Testis (tissue), 3 donors: Measurements from ENCODE around the gene FAM136A. TPM values are rescaled to one million over a fixed set of nuclear protein-coding genes. Genes with fewer than 3 reads are reported as not detected.
A peak's percentile ranks its signal among the peaks of the same experiment; 100 is the strongest.

Experiments used
- DNase-seq: peaks from one replicate; pipeline ENCODE4 v3.0.0-alpha.2; 2019
- H3K27ac ChIP-seq, 2 donors: fragments of 200-600 bp; sonication (generic); one replicate each; pipeline ENCODE4 v1.5.1; 2019
- H3K27me3 ChIP-seq: fragments of 200-600 bp; sonication (generic); one replicate; pipeline ENCODE4 v1.5.1; 2019
- H3K36me3 ChIP-seq: fragments of 200-600 bp; sonication (generic); one replicate; pipeline ENCODE4 v1.5.1; 2017; ENCODE audit warnings: low read depth; ENCODE audit errors: missing control alignments
- H3K4me1 ChIP-seq: fragments of 200-600 bp; sonication (generic); one replicate; pipeline ENCODE4 v1.5.1; 2019
- H3K4me3 ChIP-seq, 2 donors: fragments of 200-600 bp; sonication (generic); one replicate each; pipeline ENCODE4 v1.5.1; 2017 to 2019
- H3K9me3 ChIP-seq: fragments of 200-600 bp; sonication (generic); one replicate; pipeline ENCODE4 v1.5.1; 2017
- POLR2A ChIP-seq: fragments of 450-650 bp; IDR thresholded peaks from one replicate; pipeline ENCODE4 v1.6.1; 2017; ENCODE audit warnings: antibody characterized with exemption, mild to moderate bottlenecking, moderate library complexity
- whole genome bisulfite sequencing, 2 donors: methylation state at CpG; one replicate each; pipeline ENCODE4 v1.1.5; 2018; 5-methylcytosine and 5-hydroxymethylcytosine counted together
- intact Hi-C: fragments of 100-400 bp; cut with DNase I; formaldehyde crosslinking; loops from one replicate; pipeline ENCODE4 v1.15.1; 2023; ENCODE audit warnings: low total_unique reads
- polyA plus RNA-seq: library from polyadenylated mRNA; stranded (reverse); fragments of 350-450 nt; fragmentation: Illumina TruSeq; extraction: RNeasy Lipid Tissue Mini Kit (QIAGEN cat#74804); gene quantifications from one replicate; pipeline ENCODE4 v1.2.3, GENCODE V29; 2014; ENCODE audit warnings: low read depth, low replicate concordance; ENCODE audit not compliant: insufficient read depth
- total RNA-seq, 2 donors: library from RNA; depleted of rRNA; stranded (reverse); fragments of >200 nt; gene quantifications; one replicate each; pipeline ENCODE4 v1.2.3, GENCODE V29; 2016
- TF ChIP-seq, protein P1 (sequence below), 3 experiments: fragments of 450-650 bp in 2 of 3; fragments of 200-600 bp in 1 of 3; sonication (generic) in 1 of 3; IDR thresholded peaks; one replicate each; pipeline ENCODE4 v1.5.1; 2016 to 2019; ENCODE audit warnings: antibody characterized with exemption in 3 of 3, mild to moderate bottlenecking in 2 of 3, moderate library complexity in 1 of 3

FAM136A gene
- total and polyA plus RNA-seq, 3 donors from 2014 or later = 19.8 to 25.3 (median 24.8) TPM

- WGBS, 2 donors = 1 to 5% methylated on average over 11 to 12 of the region's 12 CpGs
- Histone ChIP-seq H3K36me3 (no peaks in the 10 kb centered on the region), H3K4me3 (peak overlapping the region; percentile 66 to 71), H3K27ac (peak overlapping the region; percentile 83 to 89), H3K9me3 (no peaks in the 10 kb centered on the region), H3K4me1 (peaks cover 19% of the 10 kb centered on the region), H3K27me3 (no peaks in the 10 kb centered on the region)
- DNase-seq = peak; percentile 82
- TF ChIP-seq POLR2A = no peak
- TF ChIP-seq, protein P1, sequence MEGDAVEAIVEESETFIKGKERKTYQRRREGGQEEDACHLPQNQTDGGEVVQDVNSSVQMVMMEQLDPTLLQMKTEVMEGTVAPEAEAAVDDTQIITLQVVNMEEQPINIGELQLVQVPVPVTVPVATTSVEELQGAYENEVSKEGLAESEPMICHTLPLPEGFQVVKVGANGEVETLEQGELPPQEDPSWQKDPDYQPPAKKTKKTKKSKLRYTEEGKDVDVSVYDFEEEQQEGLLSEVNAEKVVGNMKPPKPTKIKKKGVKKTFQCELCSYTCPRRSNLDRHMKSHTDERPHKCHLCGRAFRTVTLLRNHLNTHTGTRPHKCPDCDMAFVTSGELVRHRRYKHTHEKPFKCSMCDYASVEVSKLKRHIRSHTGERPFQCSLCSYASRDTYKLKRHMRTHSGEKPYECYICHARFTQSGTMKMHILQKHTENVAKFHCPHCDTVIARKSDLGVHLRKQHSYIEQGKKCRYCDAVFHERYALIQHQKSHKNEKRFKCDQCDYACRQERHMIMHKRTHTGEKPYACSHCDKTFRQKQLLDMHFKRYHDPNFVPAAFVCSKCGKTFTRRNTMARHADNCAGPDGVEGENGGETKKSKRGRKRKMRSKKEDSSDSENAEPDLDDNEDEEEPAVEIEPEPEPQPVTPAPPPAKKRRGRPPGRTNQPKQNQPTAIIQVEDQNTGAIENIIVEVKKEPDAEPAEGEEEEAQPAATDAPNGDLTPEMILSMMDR (IDR thresholded peaks at IDR 0.05) = no peak
- intact Hi-C loops = no loop called here
These were observed 43.4 kb downstream of the FAM136A start for GRCh38 chr2:70258532-70258875.

DNA sequence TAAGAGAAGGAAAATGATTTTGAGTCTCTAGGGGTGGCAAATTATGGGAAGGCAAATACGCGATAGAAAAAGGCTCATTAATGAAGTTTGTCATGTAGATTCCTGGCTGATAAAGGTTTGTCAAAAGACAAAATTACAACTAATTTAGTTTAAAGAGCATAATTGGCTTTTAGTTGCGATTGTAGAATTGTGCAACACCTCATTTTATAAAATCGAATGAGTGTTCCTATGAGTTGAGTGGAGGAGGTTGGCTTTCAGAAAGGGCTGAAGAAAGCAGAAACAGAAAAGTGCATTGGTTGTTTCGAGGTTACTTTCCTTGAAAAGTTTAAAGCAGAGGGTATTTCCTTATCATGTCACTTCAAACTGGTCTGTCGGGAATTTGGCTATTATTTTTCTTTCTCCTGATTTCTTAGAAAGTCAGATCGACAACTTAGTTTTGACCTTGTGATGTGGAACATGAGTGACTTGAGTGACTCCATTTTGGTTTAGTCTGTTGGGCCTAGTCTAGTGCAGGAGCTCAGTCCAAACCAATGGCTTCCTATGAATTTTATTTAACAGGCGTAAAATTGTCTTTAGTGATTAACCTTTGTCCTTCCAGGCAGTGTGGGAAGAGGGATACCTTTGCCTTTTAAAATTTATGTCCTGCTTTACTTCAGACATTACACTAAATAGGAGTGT lies 46.1 kb downstream of the FAM136A start:
- no peaks in the 10 kb centered on the region for H3K9me3 ChIP-seq
- DNase-seq = no peak
- no peak overlapping the region for H3K4me3 ChIP-seq
- 93 to 94% methylated on average over 8 of the region's 8 CpGs for WGBS, 2 donors
- intact Hi-C loops = no loop called here
- H3K4me1 ChIP-seq = peaks cover 17% of the 10 kb centered on the region
- no peak for TF ChIP-seq POLR2A
- TF ChIP-seq, protein P1 (IDR thresholded peaks at IDR 0.05) = no peak
- H3K36me3 ChIP-seq = no peaks in the 10 kb centered on the region
- H3K27me3 ChIP-seq = no peaks in the 10 kb centered on the region
- no peak overlapping the region for H3K27ac ChIP-seq

DNA sequence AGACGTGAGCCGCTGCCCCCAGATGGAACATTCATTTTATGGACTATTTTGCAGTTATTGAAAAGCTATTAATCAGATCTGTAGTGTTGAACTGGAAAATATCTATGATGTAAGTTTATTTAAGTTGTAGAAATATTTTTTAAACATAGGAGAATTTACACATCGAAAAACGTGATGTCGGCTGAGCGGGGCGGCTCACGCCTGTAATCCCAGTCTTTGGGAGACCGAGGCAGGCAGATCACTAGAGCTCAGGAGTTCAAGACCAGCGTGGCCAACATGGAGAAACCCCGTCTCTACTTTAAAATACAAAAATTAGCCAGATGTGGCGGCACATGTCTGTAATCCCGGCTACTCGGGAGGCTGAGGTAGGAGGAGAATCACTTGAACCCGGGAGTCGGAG lies 51.4 kb downstream of the FAM136A start:
- H3K27ac ChIP-seq = no peak overlapping the region
- no peaks in the 10 kb centered on the region for H3K9me3 ChIP-seq
- no peak overlapping the region for H3K4me3 ChIP-seq
- H3K36me3 ChIP-seq = no peaks in the 10 kb centered on the region
- intact Hi-C loops = no loop called here
- TF ChIP-seq, protein P1 (IDR thresholded peaks at IDR 0.05) = no peak
- no peak for TF ChIP-seq POLR2A
- H3K27me3 ChIP-seq = no peaks in the 10 kb centered on the region
- no peak for DNase-seq
- 86 to 91% methylated on average over 16 of the region's 16 CpGs for WGBS, 2 donors
- peaks cover 12% of the 10 kb centered on the region for H3K4me1 ChIP-seq

- peaks cover 12% of the 10 kb centered on the region for H3K4me1 ChIP-seq
- no peaks in the 10 kb centered on the region for H3K9me3 ChIP-seq
- WGBS, 2 donors = 1% methylated on average over 27 to 47 of the region's 47 CpGs
- peak within 1 kb of the TSS; percentile 78 to 98 for H3K4me3 ChIP-seq
- intact Hi-C loops = no loop called here
- no peaks in the 10 kb centered on the region for H3K36me3 ChIP-seq
- no peaks in the 10 kb centered on the region for H3K27me3 ChIP-seq
- DNase-seq = peak; percentile 98
- TF ChIP-seq, protein P1 (IDR thresholded peaks at IDR 0.05) = no peak
- TF ChIP-seq POLR2A = no peak
- peak within 1 kb of the TSS; percentile 97 to 99 for H3K27ac ChIP-seq
These were observed 53.6 kb downstream of the FAM136A start, which contains the start of gene TIA1 for GRCh38 chr2:70248181-70248847. TIA1 (minus strand) TSS chr2:70248628; CDS start chr2:70248430, 198 bp downstream.
